NT2/D1 (cell line): Measurements from ENCODE around the gene SLC41A1.

Experiments used
- DNase-seq: peaks from one replicate; pipeline ENCODE4 v3.0.0-alpha.2; 2011; ENCODE audit warnings: low read depth, low spot score
- H3K27me3 ChIP-seq: 2 replicates; pipeline ENCODE4 v1.6.0; 2011; ENCODE audit warnings: mild to moderate bottlenecking; ENCODE audit not compliant: insufficient read length, insufficient read depth
- H3K36me3 ChIP-seq: 2 replicates; pipeline ENCODE4 v1.6.1; 2011; ENCODE audit warnings: mild to moderate bottlenecking, low read length, mixed read lengths; ENCODE audit not compliant: insufficient read depth, insufficient read length
- H3K4me1 ChIP-seq: 2 replicates; pipeline ENCODE4 v1.5.1; 2011; ENCODE audit not compliant: insufficient read depth, insufficient read length
- H3K4me3 ChIP-seq: 2 replicates; pipeline ENCODE4 v1.5.1; 2011; ENCODE audit warnings: low read depth; ENCODE audit not compliant: insufficient read length
- H3K9ac ChIP-seq: 2 replicates; pipeline ENCODE4 v1.6.0; 2011; ENCODE audit warnings: low read depth; ENCODE audit not compliant: insufficient read length
- H3K9me3 ChIP-seq: 2 replicates; pipeline ENCODE4 v1.5.1; 2011; ENCODE audit warnings: mild to moderate bottlenecking, low read length; ENCODE audit not compliant: insufficient read depth
- SUZ12 ChIP-seq: IDR thresholded peaks from 2 replicates; pipeline ENCODE4 v1.6.1; 2011; ENCODE audit not compliant: insufficient read length, insufficient read depth; ENCODE audit errors: extremely low read depth
- YY1 ChIP-seq: IDR thresholded peaks from 2 replicates; pipeline ENCODE4 v1.6.1; 2011; ENCODE audit not compliant: insufficient read length, insufficient read depth
- ZNF274 ChIP-seq: IDR thresholded peaks from 2 replicates; pipeline ENCODE4 v1.6.1; 2011; ENCODE audit warnings: mild to moderate bottlenecking, low read depth, low read length

The SLC41A1 gene

DNA sequence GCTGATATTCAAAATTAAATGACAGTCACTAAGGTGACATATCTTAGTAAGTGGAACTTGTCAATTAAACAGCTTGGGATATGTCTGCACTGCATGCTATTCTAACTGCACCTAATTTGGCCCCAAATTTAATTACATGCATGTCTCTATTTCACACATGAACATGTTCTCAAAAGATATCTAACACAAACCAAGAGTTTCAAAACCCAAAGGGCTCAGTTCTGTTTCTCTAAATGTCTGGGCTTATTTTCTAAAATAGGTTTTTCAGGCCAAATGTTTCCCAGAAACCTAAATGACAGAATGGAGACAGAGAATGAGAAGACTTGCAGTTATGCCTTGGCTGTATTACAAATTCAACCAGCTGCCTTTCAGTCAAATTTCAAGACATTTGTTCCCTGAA, 49.0 kb downstream of the SLC41A1 start:
- TF ChIP-seq SUZ12: no peak
- TF ChIP-seq YY1: no peak
- TF ChIP-seq ZNF274: no peak
- H3K9ac ChIP-seq: no peak overlapping the region
- H3K4me1 ChIP-seq: no peaks in the 10 kb centered on the region

GRCh38 chr1:205760606-205761005, 52.4 kb downstream of the SLC41A1 start:
- no peak overlapping the region for H3K9ac ChIP-seq
- H3K27me3 ChIP-seq: no peaks in the 10 kb centered on the region
- DNase-seq: no peak
- no peaks in the 10 kb centered on the region for H3K9me3 ChIP-seq
- H3K4me1 ChIP-seq: no peaks in the 10 kb centered on the region
- TF ChIP-seq SUZ12 (no peak), YY1 (no peak), ZNF274 (no peak)
- H3K4me3 ChIP-seq: no peak overlapping the region
- H3K36me3 ChIP-seq: no peaks in the 10 kb centered on the region

More for the DNA sequence above, 49.0 kb downstream of the SLC41A1 start:
- no peaks in the 10 kb centered on the region for H3K36me3 ChIP-seq
- no peaks in the 10 kb centered on the region for H3K9me3 ChIP-seq
- no peak for DNase-seq
- H3K4me3 ChIP-seq: no peak overlapping the region
- no peaks in the 10 kb centered on the region for H3K27me3 ChIP-seq

DNA sequence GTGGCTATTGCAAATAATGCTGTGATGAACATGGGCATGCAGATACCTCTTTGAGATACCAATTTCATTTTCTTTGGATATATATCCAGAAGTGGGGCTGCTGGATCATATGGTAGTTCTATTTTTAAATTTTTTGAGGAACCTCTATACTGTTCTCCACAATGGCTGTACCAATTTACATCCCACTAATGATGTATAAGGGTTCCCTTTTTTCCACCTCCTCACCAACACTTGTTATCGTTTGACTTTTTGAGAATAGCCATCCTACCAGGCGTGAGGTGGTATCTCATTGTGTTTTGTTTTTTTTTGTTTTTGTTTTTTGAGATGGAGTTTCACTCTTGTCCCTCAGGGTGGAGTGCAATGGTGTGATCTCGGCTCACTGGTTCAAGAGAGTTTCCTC, 56.4 kb downstream of the SLC41A1 start:
- Histone ChIP-seq H3K4me3 (no peak overlapping the region), H3K4me1 (no peaks in the 10 kb centered on the region), H3K9ac (no peak overlapping the region), H3K36me3 (no peaks in the 10 kb centered on the region), H3K27me3 (no peaks in the 10 kb centered on the region), H3K9me3 (no peaks in the 10 kb centered on the region)
- DNase-seq: no peak
- TF ChIP-seq SUZ12 (no peak), ZNF274 (no peak), YY1 (no peak)

DNA sequence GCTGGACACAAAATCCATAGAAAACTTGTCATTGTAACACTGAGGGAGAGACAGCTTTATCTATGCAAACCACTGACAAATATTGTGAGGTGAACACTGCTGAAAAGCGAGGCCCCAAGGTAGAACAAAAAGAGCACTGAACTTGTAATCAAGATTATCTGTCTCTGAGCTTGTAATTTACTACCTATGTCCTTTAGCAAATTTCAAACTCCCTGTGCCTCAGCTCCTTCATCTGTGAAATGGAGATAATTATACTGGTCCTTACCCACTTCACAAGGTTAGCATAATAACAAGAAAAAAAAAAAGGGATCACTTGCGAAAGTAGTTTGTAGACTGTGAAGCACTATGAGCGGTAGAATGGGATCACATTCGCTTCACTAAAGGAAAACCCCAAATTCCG, 58.1 kb downstream of the SLC41A1 start:
- no peak for DNase-seq
- no peak for TF ChIP-seq SUZ12
- no peak for TF ChIP-seq YY1
- no peak for TF ChIP-seq ZNF274
- H3K36me3 ChIP-seq: no peaks in the 10 kb centered on the region

GRCh38 chr1:205751036-205751651, 61.9 kb downstream of the SLC41A1 start:
- TF ChIP-seq SUZ12 (no peak), YY1 (no peak), ZNF274 (no peak)
- Histone ChIP-seq H3K36me3 (peaks cover 24% of the 10 kb centered on the region), H3K27me3 (no peaks in the 10 kb centered on the region), H3K9me3 (no peaks in the 10 kb centered on the region), H3K4me3 (no peak overlapping the region), H3K4me1 (no peaks in the 10 kb centered on the region), H3K9ac (no peak overlapping the region)
- no peak for DNase-seq

More for the DNA sequence above, 58.1 kb downstream of the SLC41A1 start:
- Histone ChIP-seq H3K4me1 (no peaks in the 10 kb centered on the region), H3K9ac (no peak overlapping the region), H3K27me3 (no peaks in the 10 kb centered on the region), H3K9me3 (no peaks in the 10 kb centered on the region), H3K4me3 (no peak overlapping the region)

- H3K27me3 ChIP-seq: no peaks in the 10 kb centered on the region
- peak within 1 kb of the TSS; percentile 87 for H3K4me3 ChIP-seq
- DNase-seq: peak; percentile 100
- H3K36me3 ChIP-seq: peaks cover 24% of the 10 kb centered on the region
- TF ChIP-seq ZNF274: no peak
- no peak for TF ChIP-seq SUZ12
- peak; percentile 78 for TF ChIP-seq YY1
- H3K4me1 ChIP-seq: no peaks in the 10 kb centered on the region
- H3K9ac ChIP-seq: peak within 1 kb of the TSS; percentile 93
- no peaks in the 10 kb centered on the region for H3K9me3 ChIP-seq
Observed at GRCh38 chr1:205750138-205751035, 62.6 kb downstream of the SLC41A1 start, which contains the start of gene NUCKS1. Gene NUCKS1, minus strand, starts transcription at chr1:205750182. Its CDS starts 209 bp downstream, at chr1:205749973.

DNA sequence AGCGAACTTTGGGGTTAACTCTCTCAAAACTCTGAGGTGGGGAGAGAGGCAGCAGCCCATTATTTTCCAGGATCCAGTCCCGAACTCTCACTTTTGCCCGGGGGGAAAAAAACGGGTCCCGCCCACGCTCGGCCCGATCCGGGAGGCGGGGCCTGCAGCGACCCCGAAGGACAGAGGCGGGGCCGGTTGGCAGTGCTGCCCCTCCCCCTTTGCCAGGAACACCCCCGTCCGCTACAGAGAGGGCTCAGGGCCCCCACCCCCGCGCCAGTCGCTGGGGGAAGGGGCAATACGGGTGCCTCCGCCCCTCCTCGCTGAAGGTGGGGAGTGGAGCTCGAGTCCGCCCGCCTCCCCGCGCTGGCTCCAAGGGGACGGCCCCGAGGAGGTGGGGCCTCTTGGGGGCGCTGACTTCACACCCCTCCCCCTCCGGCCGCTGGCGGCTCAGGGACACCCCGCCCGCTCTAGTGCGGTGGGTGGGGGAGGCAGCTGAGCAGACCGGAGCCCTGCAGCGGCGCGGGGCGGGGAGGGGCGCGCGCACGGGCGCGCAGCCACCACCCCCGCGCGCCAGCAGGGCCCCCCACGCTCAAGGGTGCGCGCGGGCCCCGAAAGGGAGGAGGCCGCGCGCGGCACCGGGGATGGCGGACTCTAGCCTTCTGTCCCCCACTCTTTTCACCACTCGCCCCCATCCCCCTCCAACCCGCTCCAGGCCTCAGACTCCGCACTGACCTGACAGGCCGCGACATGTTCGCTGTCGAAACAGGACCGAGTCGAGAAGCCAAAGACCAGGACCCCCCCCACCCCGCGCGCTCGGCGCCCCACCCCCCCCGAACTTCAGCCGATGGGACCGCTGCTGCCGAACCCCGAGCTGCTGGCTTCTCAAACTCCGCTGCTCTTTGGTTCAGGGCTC, 63.5 kb downstream of the SLC41A1 start:
- no peaks in the 10 kb centered on the region for H3K4me1 ChIP-seq
- no peak for TF ChIP-seq ZNF274
- no peak for TF ChIP-seq SUZ12
- TF ChIP-seq YY1: no peak
- no peaks in the 10 kb centered on the region for H3K27me3 ChIP-seq
- peak; percentile 98 for DNase-seq
- H3K9me3 ChIP-seq: no peaks in the 10 kb centered on the region
- H3K4me3 ChIP-seq: peak overlapping the region; percentile 87
- peak overlapping the region; percentile 93 for H3K9ac ChIP-seq
- peaks cover 24% of the 10 kb centered on the region for H3K36me3 ChIP-seq
